ENCODE data around the gene PPY.
A peak's percentile ranks its signal among the peaks of the same experiment; 100 is the strongest.
"Not testable (repeated sequence)": the region's sequence is repeated elsewhere in the genome, so short reads cannot be mapped to it uniquely, and the experiment has no call there.

The PPY gene

GRCh38 chr17:43942051-43942685 lies at the start of gene PPY:
Gene PPY (minus strand): TSS chr17:43942476. CDS start chr17:43941654, 822 bp downstream.
- no peak for DNase-seq

GRCh38 chr17:43988301-43988700 lies 46.0 kb upstream of the PPY start:
- DNase-seq: no peak

- no peak for DNase-seq
Observed at GRCh38 chr17:43987131-43988021, 45.1 kb upstream of the PPY start.

GRCh38 chr17:43986225-43986981 lies 44.1 kb upstream of the PPY start:
- no peak for DNase-seq

GRCh38 chr17:43984521-43984920 lies 42.2 kb upstream of the PPY start:
- DNase-seq: no peak

GRCh38 chr17:43983515-43984411 lies 41.5 kb upstream of the PPY start:
- DNase-seq: peak in 1 of 2 experiments; percentile 11

GRCh38 chr17:43983196-43983514 lies 40.9 kb upstream of the PPY start:
- no peak for DNase-seq

- no peak for DNase-seq
Observed at GRCh38 chr17:43982171-43982570, 39.9 kb upstream of the PPY start.

GRCh38 chr17:43979671-43980070 lies 37.4 kb upstream of the PPY start:
- no peak for DNase-seq

- no peak for DNase-seq
Observed at GRCh38 chr17:43979011-43979410, 36.7 kb upstream of the PPY start.

GRCh38 chr17:43978078-43978477 lies 35.8 kb upstream of the PPY start:
- DNase-seq: no peak

GRCh38 chr17:43976963-43977837 lies 34.9 kb upstream of the PPY start:
- DNase-seq: no peak

GRCh38 chr17:43975898-43976297 lies 33.6 kb upstream of the PPY start:
- DNase-seq: no peak

- no peak for DNase-seq
Observed at GRCh38 chr17:43974382-43975266, 32.3 kb upstream of the PPY start.

GRCh38 chr17:43972444-43973212 lies 30.4 kb upstream of the PPY start:
- DNase-seq: not testable (repeated sequence)

GRCh38 chr17:43971436-43971835 lies 29.2 kb upstream of the PPY start:
- not testable (repeated sequence) for DNase-seq

- no peak for DNase-seq
Observed at GRCh38 chr17:43970366-43970765, 28.1 kb upstream of the PPY start.

GRCh38 chr17:43967251-43967875 lies 25.1 kb upstream of the PPY start:
- DNase-seq: no peak

- DNase-seq: no peak
Observed at GRCh38 chr17:43966276-43966675, 24.0 kb upstream of the PPY start.
